GM23248 (cell line): ENCODE data around the gene TES. TPM values are rescaled to one million over a fixed set of nuclear protein-coding genes. Genes with fewer than 3 reads are reported as not detected.
A peak's percentile ranks its signal among the peaks of the same experiment; 100 is the strongest.
"Not testable (repeated sequence)": the region's sequence is repeated elsewhere in the genome, so short reads cannot be mapped to it uniquely, and the experiment has no call there.

Experiments used
- DNase-seq: peaks from one replicate; pipeline ENCODE4 v3.0.0-alpha.2; 2015
- H2AFZ ChIP-seq: fragments of 200-600 bp; sonication (generic); 2 replicates; pipeline ENCODE4 v1.6.1; 2016; ENCODE audit warnings: antibody characterized with exemption
- H3F3A ChIP-seq: fragments of 200-600 bp; sonication (generic); 2 replicates; pipeline ENCODE4 v1.6.1; 2016; ENCODE audit warnings: mild to moderate bottlenecking, antibody characterized with exemption, mixed run types; ENCODE audit not compliant: insufficient read depth
- H3K27ac ChIP-seq: fragments of 200-600 bp; sonication (generic); 2 replicates; pipeline ENCODE4 v1.5.1; 2016; ENCODE audit warnings: mild to moderate bottlenecking
- H3K27me3 ChIP-seq: fragments of 200-600 bp; sonication (generic); replicated peaks from 2 replicates; pipeline ENCODE4 v1.6.1; 2016; ENCODE audit warnings: mild to moderate bottlenecking; ENCODE audit not compliant: insufficient read depth
- H3K36me3 ChIP-seq: fragments of 200-600 bp; sonication (generic); 2 replicates; pipeline ENCODE4 v1.6.1; 2016; ENCODE audit warnings: low read depth, mild to moderate bottlenecking
- H3K4me1 ChIP-seq: fragments of 200-600 bp; sonication (generic); 2 replicates; pipeline ENCODE4 v1.6.1; 2016; ENCODE audit warnings: mild to moderate bottlenecking; ENCODE audit not compliant: insufficient read depth
- H3K4me2 ChIP-seq: fragments of 200-600 bp; sonication (generic); one replicate; pipeline ENCODE4 v1.6.1; 2016; ENCODE audit warnings: mild to moderate bottlenecking; ENCODE audit not compliant: unreplicated experiment
- H3K4me3 ChIP-seq: fragments of 200-600 bp; sonication (generic); 2 replicates; pipeline ENCODE4 v1.5.1; 2016; ENCODE audit warnings: mild to moderate bottlenecking
- H3K79me2 ChIP-seq: fragments of 200-600 bp; sonication (generic); 2 replicates; pipeline ENCODE4 v1.6.1; 2016; ENCODE audit warnings: mild to moderate bottlenecking; ENCODE audit not compliant: insufficient read depth
- H3K9ac ChIP-seq: fragments of 200-600 bp; sonication (generic); 2 replicates; pipeline ENCODE4 v1.6.1; 2016; ENCODE audit warnings: mild to moderate bottlenecking
- H3K9me2 ChIP-seq: fragments of 200-600 bp; sonication (generic); 2 replicates; pipeline ENCODE4 v1.6.1; 2016; ENCODE audit warnings: mixed run types, mild to moderate bottlenecking, moderate library complexity; ENCODE audit not compliant: insufficient read depth
- H3K9me3 ChIP-seq: fragments of 200-600 bp; sonication (generic); one replicate; pipeline ENCODE4 v1.6.1; 2017; ENCODE audit warnings: low read depth
- H4K20me1 ChIP-seq: fragments of 200-600 bp; sonication (generic); 2 replicates; pipeline ENCODE4 v1.6.0; 2016; ENCODE audit not compliant: insufficient read depth
- EZH2 ChIP-seq: fragments of 200-600 bp; sonication (generic); IDR thresholded peaks from 2 replicates; pipeline ENCODE4 v1.6.1; 2018; ENCODE audit warnings: antibody characterized with exemption, mild to moderate bottlenecking; ENCODE audit not compliant: insufficient read depth, poor library complexity, severe bottlenecking
- EZH2phosphoT487 ChIP-seq: fragments of 200-600 bp; sonication (generic); IDR thresholded peaks from 2 replicates; pipeline ENCODE4 v1.6.1; 2018; ENCODE audit warnings: antibody characterized with exemption, moderate library complexity, mild to moderate bottlenecking, low read depth; ENCODE audit not compliant: insufficient read depth
- WGBS, 2 experiments: methylation state at CpG; one replicate each; pipeline ENCODE4 v1.1.6; 2015 to 2017; ENCODE audit warnings: low lambda C conversion rate in 2 of 2, low coverage in 1 of 2; ENCODE audit errors: missing lambda C conversion rate in 2 of 2; 5-methylcytosine and 5-hydroxymethylcytosine counted together
- in situ Hi-C: fragments of 300-500 bp; cut with MboI; formaldehyde crosslinking; loops from 2 replicates; pipeline ENCODE4 v1.15.0; 2020
- polyA plus RNA-seq: library from polyadenylated mRNA; unstranded; fragments of >200 nt; fragmentation: Nextera tagmentation; extraction: Ambion mirVana; gene quantifications from 2 replicates; pipeline ENCODE4 v1.2.1, GENCODE V29; 2016
- total RNA-seq: library from RNA; depleted of rRNA; stranded (reverse); fragments of >200 nt; shearing (Covaris generic); gene quantifications from 2 replicates; pipeline ENCODE4 v1.2.3, GENCODE V29; 2014

The TES gene
- total and polyA plus RNA-seq, 2 experiments from 2014 or later = 32.5 to 41.5 TPM

DNA sequence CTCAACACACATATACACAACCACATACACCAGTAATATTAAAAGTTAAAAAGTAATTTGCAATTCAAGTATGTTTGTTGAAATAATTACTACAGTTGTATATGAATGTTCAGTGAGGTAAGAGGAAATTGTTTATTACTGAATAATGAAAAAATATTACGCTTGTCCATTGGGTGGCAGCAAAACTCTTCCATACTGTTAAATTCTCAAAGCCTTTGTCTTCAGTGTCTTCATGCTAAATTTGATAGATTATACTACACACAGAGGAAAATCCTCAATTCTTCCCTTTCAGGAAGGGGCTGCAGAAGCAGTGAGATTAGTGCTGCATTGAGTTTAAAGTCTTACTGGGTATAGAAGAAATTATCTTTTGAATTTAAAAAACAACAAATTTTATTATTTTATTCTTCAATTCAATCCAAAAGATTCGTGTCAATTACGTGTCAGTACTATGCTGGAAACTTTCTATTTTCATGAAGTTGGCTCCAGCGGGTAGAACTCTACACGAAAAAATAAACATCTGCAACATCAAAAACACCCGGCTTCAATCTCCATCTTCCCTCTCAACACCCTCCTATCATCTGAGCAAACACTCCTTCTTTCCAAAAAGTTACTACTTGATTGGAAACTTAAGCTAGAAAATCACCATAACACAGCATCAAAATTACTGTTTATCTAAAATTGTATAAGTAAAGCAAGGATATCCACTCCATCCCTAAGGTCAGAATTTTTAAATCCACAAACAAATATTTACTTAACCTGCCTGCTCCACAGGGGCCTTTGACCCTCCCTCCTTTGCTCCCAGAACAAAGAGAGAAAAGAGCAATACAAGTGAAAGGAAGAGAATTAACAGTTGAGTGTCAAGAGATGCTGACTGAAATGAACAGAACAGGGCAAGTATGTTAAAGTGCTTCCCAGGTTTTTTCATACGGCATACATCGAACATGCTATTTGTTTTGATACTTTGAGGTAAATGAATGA is 37.0 kb upstream of the TES start:
- Histone ChIP-seq H3K4me2 (no peak overlapping the region), H3K4me1 (peaks cover 58% of the 10 kb centered on the region), H3K27ac (no peak overlapping the region), H3F3A (peaks cover 32% of the 10 kb centered on the region), H3K27me3 (no peaks in the 10 kb centered on the region), H3K9ac (no peak overlapping the region), H3K36me3 (no peaks in the 10 kb centered on the region), H4K20me1 (no peaks in the 10 kb centered on the region), H3K79me2 (no peaks in the 10 kb centered on the region), H2AFZ (no peak overlapping the region), H3K9me3 (no peaks in the 10 kb centered on the region), H3K9me2 (no peaks in the 10 kb centered on the region), H3K4me3 (no peak overlapping the region)
- WGBS, 2 experiments = 53 to 56% methylated on average over 8 of the region's 8 CpGs
- DNase-seq = peak; percentile 70
- in situ Hi-C loops = loop anchor here (10.0 kb wide), 1 partner anchor 641 kb away; no protein-coding TSS in a partner anchor
- TF ChIP-seq EZH2phosphoT487 (no peak), EZH2 (no peak)

DNA sequence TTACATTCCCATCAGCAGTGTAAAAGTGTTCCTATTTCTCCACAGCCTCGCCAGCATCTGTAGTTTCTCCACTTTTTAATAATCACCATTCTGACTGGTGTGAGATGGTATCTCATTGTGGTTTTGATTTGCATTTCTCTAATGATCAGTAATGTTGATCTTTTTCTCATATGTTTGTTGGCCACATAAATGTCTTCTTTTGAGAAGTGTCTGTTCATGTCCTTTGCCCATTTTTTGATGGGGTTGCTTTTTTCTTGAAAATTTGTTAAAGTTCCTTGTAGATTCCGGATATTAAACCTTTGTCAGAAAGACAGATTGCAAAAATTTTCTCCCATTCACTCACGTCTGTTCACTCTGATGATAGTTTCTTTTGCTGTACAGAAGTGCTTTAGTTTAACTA is 35.2 kb upstream of the TES start:
- 88 to 96% methylated on average over 3 of the region's 3 CpGs for WGBS, 2 experiments
- not testable (repeated sequence) for H3K79me2 ChIP-seq, H3K4me3 ChIP-seq, H2AFZ ChIP-seq, H3K9me3 ChIP-seq, H3K27me3 ChIP-seq, H3K4me2 ChIP-seq, DNase-seq, H4K20me1 ChIP-seq, H3K27ac ChIP-seq, H3K9ac ChIP-seq, H3K9me2 ChIP-seq, H3K36me3 ChIP-seq
- Histone ChIP-seq H3F3A (peaks cover 19% of the 10 kb centered on the region), H3K4me1 (peaks cover 41% of the 10 kb centered on the region)
- in situ Hi-C loops = loop anchor here (5.0 to 10.0 kb wide), 2 partner anchors 62 to 640 kb away; no protein-coding TSS in a partner anchor

DNA sequence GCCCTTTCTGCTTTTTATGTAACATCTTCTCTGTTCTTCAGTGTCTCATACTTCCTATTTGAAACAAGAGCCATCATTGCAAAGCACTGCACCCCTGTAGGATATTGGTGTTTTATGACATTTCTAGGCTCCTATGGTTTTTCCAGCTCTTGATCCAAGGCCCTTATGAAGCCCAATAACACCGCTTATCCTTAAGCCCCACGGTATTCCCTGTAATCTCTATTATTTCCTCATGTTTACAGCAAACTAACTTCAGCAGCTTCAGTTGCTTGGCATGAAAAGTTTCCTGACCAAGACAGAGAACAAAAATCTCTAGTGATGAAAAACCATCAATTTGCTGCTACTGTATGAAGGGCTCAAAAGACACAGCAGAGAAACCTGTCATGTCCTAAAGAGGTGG is 34.1 kb upstream of the TES start:
- no peaks in the 10 kb centered on the region for H4K20me1 ChIP-seq
- no peak for DNase-seq
- peaks cover 19% of the 10 kb centered on the region for H3F3A ChIP-seq
- in situ Hi-C loops = loop anchor here (5.0 to 10.0 kb wide), 2 partner anchors 61 to 639 kb away; no protein-coding TSS in a partner anchor
- H3K9ac ChIP-seq = peak overlapping the region; percentile 18; the same call in 1 of the 2 replicates
- no peak overlapping the region; the same call in 1 of the 2 replicates for H3K4me3 ChIP-seq
- no peaks in the 10 kb centered on the region for H3K9me3 ChIP-seq
- 54 to 65% methylated on average over 2 of the region's 2 CpGs for WGBS, 2 experiments
- peaks cover 32% of the 10 kb centered on the region for H3K4me1 ChIP-seq
- no peaks in the 10 kb centered on the region for H3K9me2 ChIP-seq
- peak overlapping the region; percentile 14 for H2AFZ ChIP-seq
- no peaks in the 10 kb centered on the region for H3K27me3 ChIP-seq
- H3K4me2 ChIP-seq = peak overlapping the region; percentile 66
- peak overlapping the region; percentile 68 for H3K27ac ChIP-seq
- no peaks in the 10 kb centered on the region for H3K79me2 ChIP-seq
- TF ChIP-seq EZH2phosphoT487 (no peak), EZH2 (no peak)
- no peaks in the 10 kb centered on the region for H3K36me3 ChIP-seq

DNA sequence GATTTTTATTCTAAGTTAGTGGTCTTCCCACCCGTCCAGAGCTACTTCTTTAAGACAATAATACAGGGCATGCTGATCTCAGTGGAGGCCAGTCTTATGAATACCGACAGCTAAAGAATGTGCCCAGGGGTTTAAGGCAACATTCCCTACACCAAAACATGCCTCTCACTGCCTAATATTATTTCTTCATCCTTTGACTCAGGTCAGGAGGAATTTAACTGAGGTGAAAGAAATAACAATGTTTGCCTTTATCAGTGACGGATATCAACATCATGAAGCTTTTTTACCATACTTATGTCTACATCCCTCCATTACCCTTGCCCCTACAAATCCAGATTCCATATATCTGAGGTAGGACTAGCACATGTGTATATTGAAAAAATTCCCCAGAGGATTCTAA is 33.3 kb upstream of the TES start:
- Histone ChIP-seq H3K27ac (peak overlapping the region; percentile 68), H3K4me3 (peak overlapping the region; percentile 49), H3K9ac (peak overlapping the region; percentile 18; the same call in 1 of the 2 replicates), H3K4me2 (peak overlapping the region; percentile 66), H2AFZ (peak overlapping the region; percentile 14; the same call in 1 of the 2 replicates), H3F3A (peaks cover 19% of the 10 kb centered on the region), H3K9me2 (no peaks in the 10 kb centered on the region), H3K79me2 (no peaks in the 10 kb centered on the region), H3K36me3 (no peaks in the 10 kb centered on the region), H4K20me1 (no peaks in the 10 kb centered on the region), H3K9me3 (no peaks in the 10 kb centered on the region), H3K4me1 (peaks cover 32% of the 10 kb centered on the region), H3K27me3 (no peaks in the 10 kb centered on the region)
- 9 to 10% methylated on average over 3 of the region's 3 CpGs for WGBS, 2 experiments
- DNase-seq = peak; percentile 77
- TF ChIP-seq EZH2 = no peak
- TF ChIP-seq EZH2phosphoT487 = no peak
- in situ Hi-C loops = loop anchor here (5.0 to 10.0 kb wide), 2 partner anchors 60 to 638 kb away; no protein-coding TSS in a partner anchor
